HTERT RPE-1 (cell line): ENCODE measurements around the gene CCL2.

Experiments used
- in situ Hi-C: fragments of 300-500 bp; cut with MboI; formaldehyde crosslinking; loops from 4 replicates; pipeline ENCODE4 v1.14.3; 2020; ENCODE audit warnings: low sequenced_read_pairs

Gene CCL2

DNA sequence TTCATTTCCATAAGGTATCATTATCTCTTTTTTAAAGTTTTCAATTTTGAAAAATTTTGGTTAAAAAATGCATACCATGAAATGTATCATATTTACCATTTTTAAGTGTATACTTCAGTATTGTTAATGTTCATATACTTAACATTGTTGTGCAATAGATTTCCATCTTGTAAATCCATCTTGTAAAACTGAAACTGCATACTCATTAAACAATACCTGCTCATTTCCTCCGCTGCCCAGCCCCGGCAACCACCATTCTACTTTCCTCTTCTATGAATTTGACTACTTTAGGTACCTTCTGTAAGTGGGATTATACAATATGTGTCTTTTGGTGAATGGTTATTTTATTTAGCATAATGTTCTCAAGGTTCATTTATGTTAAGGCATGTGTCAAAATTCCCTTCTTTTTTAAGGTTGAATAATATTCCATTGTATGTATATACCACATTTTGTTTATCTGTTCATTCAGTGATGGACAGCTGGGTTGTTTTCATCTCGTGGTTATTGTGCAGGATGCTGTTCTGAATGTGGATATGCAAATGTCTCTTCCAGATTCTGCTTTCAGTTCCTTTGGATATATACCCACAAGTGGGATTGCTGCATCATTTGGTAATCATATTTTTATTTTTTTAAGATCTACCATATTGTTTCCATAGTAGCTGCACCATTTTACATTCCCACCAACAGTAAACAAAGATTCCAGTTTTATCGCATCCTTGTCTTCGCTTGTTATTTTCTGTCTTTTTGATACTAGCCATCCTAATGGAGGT is 6.7 kb downstream of the CCL2 start:
- in situ Hi-C loops = no loop called here

DNA sequence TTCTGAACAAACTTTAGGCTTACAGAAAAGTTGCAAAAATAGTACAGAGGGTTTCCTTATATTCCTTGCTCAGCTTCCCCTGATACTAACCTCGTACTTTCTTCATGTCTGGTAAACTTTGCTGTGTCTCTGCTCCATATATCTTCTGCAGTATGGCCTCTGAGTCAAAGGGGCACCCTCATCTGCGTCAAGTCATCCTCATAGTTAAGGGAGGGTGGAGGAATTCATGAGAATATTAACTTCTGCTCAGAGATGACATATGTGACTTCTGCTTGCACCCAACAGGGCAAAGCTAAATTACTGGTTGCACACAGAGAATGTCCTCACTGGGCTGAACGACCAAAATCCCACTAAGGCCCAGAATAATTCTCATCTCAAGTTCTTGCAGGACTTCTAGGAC is 10.6 kb downstream of the CCL2 start:
- in situ Hi-C loops = no loop called here

- in situ Hi-C loops = no loop called here
Measured at GRCh38 chr17:34269969-34270368, 14.9 kb downstream of the CCL2 start, which contains the start of gene CCL7. Gene CCL7, plus strand, starts transcription at chr17:34270221. Its CDS starts 70 bp downstream, at chr17:34270291.

GRCh38 chr17:34275881-34276280 is 20.8 kb downstream of the CCL2 start:
- in situ Hi-C loops = no loop called here

DNA sequence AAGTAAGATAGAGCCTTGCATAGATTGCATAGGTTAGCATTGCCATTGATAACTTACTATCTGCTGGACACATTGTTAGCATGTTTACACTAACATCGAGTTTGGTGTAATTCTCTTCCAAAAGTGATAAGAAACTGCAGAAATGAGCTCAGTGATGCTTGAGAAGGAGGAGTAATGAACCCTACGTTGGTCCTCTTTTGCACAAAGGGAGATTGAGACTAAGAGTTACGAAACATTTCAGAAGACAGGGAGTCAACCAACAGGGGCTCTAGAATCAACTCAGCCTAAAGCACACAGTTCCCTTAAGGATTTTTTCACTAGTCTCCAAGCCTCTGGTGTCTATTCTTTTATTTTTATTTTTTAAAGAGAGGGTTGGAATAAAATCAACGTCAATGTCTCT is 21.7 kb downstream of the CCL2 start:
- in situ Hi-C loops = no loop called here

DNA sequence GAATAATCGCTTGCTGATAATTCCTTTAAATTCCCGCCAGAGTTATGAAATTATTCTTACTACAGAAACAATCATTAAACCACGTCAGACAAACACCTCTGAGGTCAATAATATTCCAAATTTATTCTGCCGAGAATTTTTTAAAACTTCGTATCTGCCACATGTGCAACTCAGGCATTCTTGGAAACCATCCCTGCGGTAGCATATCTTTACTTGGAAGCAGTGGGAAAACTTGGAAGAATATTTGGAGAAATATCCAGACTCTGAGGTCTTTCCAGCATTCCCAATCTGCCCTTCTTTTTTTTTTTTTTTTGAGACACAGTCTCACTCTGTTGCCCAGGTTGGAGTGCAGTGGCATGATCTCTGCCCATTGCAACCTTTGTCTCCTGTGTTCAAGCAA is 28.5 kb downstream of the CCL2 start:
- in situ Hi-C loops = no loop called here

GRCh38 chr17:34285286-34285792 is 30.3 kb downstream of the CCL2 start, which contains the start of gene CCL11:
Gene CCL11, plus strand, starts transcription at chr17:34285742. Its CDS starts 67 bp downstream, at chr17:34285809.
- in situ Hi-C loops = no loop called here

DNA sequence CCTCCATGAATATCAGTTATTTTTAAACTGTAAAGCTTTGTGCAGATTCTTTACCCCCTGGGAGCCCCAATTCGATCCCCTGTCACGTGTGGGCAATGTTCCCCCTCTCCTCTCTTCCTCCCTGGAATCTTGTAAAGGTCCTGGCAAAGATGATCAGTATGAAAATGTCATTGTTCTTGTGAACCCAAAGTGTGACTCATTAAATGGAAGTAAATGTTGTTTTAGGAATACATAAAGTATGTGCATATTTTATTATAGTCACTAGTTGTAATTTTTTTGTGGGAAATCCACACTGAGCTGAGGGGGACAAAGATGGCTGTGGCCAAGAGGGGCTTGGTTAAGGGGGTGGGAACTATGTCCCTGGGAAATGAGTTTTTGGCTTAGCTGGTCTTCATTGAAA is 32.8 kb downstream of the CCL2 start:
- in situ Hi-C loops = no loop called here

DNA sequence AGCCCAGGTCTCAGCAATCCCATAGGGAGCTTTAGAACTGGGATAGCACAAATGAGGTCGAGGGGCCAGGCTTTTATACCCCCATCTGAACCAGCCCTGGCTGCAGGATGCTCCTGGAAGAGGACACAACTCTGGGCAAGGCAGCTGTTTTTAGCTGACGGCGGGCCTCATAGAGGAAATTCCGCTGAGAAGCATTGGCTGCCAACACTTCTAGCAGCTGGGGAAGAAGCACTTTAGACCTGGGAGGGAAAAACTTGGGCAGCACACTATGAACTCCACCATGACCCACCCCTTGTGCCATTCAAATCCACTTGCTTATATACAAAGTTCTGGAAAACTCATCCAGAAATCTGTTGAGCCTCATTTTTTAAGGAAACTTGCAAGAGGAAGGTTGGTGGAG is 35.5 kb downstream of the CCL2 start:
- in situ Hi-C loops = no loop called here

DNA sequence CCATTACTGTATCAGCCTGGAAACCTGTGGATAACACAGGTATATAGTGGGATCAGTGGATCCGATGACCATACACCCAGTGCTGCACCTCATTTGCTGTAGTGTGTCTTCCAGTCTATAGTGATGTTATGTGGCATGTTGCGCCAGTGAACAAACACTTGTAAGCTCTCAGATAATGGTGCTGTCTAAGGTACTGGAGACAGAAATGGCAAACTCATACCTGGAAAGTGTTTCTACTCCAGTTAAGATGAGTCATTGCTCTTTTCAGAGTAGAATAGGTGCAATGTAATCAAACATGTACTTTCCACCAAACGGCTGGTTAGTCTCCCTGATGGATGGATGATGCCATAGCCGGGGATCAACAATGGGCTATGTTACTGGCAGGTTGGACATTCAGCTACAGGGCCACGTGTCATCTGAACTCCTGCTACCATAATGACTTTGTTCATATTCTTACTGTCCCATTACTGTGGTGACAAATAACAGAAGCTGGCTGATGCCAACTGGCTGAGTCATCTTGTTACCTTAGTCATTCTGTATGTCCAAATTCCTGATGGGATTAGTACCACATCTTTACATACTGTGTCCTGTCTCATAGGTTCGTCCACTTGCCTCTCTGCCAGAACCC is 36.8 kb downstream of the CCL2 start:
- in situ Hi-C loops = no loop called here

GRCh38 chr17:34299027-34299426 is 43.9 kb downstream of the CCL2 start:
- in situ Hi-C loops = no loop called here

- in situ Hi-C loops = no loop called here
Measured at GRCh38 chr17:34299956-34300577, 45.0 kb downstream of the CCL2 start.

DNA sequence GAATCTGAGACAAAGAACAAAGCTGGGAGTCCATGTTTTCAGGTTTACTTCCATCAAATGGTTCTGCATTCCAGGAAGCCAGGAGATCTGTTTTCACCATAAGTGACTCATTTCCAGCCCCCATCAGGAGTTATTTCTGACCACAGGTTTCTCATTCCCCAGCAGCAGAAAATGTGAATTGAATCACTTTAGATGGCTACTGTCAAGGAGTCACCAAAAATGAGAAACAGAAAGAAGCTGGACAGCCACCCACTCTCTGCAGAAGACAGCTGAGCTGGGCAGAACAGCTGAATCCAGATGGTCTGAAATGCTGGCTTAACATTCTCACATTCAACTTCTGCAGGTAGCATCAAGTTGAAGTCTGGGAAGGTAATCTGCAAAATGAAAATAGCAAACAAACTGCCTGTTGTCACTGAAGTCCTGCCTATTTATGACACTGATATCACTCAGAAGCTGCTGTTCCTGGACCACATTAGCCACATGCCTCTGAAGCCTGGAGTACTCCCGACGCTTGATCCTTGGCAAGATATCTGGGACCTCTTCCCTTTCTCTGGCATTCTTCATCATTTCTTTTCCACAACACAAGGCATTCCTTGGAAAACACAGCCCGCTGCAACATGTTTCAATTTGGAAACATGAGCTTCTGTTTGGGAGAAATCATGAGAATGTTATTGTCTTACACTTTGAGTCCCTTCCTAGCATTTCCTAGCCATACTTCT is 45.7 kb downstream of the CCL2 start:
- in situ Hi-C loops = no loop called here

- in situ Hi-C loops = no loop called here
Measured at GRCh38 chr17:34301986-34302385, 46.9 kb downstream of the CCL2 start.

DNA sequence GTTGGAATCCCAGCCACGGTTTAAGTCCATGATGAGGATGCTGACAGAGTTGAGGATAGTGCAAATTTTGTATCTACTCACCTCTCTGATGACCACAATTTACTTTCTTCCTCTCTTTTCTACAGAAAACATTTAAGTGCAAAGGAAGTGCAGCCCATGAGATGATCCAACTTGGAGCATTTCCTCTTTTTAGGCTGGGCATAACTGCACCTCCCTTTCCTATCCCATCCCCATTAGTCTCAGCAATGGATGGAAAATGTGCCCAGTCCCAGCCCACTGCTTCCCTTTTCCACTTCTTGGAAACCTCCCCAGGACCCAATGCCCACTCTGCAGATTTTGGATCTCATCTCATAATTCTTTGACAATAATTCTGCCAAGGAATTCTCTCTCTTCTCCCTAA is 47.6 kb downstream of the CCL2 start:
- in situ Hi-C loops = no loop called here

DNA sequence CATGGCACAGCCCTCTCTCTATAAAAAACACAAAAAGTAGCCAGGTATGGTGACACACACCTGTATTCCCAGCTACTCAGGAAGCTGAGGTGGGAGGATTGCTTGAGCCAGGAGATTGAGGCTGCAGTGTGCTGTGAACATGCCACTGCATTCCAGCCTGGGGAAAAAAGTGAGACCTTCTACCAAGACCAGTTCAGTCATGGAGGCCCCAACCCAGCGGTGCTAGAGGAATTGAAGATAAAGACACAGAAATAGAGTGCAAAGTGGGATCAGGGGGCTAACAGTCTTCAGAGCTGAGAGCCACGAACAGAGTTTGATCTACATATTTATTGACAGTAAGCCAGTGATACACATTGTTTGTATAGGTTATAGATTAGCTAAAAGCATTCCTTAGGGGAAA is 48.5 kb downstream of the CCL2 start:
- in situ Hi-C loops = no loop called here

GRCh38 chr17:34305061-34305460 is 50.0 kb downstream of the CCL2 start:
- in situ Hi-C loops = no loop called here

GRCh38 chr17:34305606-34306005 is 50.5 kb downstream of the CCL2 start:
- in situ Hi-C loops = no loop called here

DNA sequence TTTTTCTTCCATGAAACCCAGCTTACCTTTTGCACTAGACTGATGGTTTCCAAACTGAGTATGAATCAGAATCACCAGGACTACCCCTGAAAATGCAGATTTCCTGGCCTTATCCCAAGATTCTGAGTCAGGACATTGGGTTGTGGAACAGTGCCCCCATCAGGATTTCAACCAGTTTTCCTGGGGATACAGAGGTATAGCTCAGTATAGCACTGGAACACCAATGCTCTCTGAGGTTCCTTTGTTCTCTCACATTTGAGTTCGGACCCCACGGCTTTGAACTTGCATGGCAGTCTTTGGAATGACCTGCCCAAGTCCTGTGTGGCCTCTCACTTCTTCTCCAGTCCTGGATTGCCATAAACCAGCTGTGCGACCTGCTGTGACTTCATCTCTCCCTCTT is 51.4 kb downstream of the CCL2 start:
- in situ Hi-C loops = no loop called here
